ENCODE data around the gene RBMS1.

Gene RBMS1

GRCh38 chr2:160471950-160472349 lies 21.7 kb downstream of the RBMS1 start:
- H3K4me3 Mint-ChIP-seq = peak overlapping the region; percentile 14
- H3K36me3 Mint-ChIP-seq = peaks cover 16% of the 10 kb centered on the region
- no peaks in the 10 kb centered on the region for H3K27me3 Mint-ChIP-seq
- H3K9me3 Mint-ChIP-seq = no peaks in the 10 kb centered on the region
- peak overlapping the region; percentile 74 for H3K27ac Mint-ChIP-seq
- CTCF ChIA-PET = interaction anchor here (0.7 kb wide), 1 partner anchor 43 kb away, joined by 3 read pairs; no protein-coding TSS in a partner anchor
- no peak for DNase-seq
- peaks cover 72% of the 10 kb centered on the region for H3K4me1 Mint-ChIP-seq

DNA sequence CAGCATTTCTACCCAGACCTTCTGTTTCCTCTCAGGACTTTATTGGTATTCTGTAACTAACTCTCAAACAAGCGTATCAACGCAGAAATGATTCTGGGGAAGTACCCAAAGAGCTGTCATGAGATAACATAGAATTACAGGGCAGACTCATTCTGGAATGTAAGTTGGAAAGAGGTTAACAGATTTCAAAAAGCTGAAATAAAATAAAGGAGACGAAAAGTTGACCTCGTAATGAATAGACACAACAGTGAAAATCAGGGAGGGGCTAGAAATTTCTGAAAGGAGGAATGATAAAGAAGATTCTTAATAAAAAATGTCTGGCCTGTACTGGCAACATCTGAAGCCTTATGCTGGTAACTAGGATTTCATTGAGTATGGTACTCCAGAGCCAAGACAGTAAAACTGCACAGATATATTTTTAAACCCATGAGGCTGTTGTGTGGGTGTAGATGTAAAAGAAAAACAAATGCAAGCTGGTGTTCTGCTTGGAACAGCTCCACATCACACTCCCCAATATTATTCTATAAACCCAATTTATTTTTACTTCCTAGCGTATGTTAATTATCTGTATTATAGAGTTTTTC lies 23.9 kb downstream of the RBMS1 start:
- Mint-ChIP-seq H3K4me1 (peaks cover 74% of the 10 kb centered on the region), H3K27me3 (no peaks in the 10 kb centered on the region), H3K4me3 (no peak overlapping the region), H3K27ac (no peak overlapping the region), H3K36me3 (peaks cover 11% of the 10 kb centered on the region), H3K9me3 (no peaks in the 10 kb centered on the region)
- CTCF ChIA-PET = no interaction called here
- no peak for DNase-seq

DNA sequence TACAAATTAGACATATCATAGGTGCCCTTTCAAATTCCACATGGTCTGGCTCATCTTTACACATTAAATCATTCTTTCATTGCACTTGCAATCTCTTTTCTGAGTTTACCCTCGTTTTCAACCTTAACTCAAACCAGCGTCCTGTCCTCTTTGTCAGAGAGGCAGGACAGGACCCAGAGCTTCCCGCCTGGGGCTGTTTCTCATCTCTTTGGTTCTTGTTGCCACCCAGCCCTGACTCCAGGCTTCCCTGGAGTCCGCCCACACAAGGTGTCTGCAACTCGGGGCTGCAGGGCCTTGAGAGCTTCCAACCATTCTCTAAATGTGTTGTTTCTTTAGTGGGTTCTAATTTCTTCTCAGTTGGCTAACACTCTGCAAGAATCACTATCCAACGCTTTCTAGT lies 24.4 kb downstream of the RBMS1 start:
- DNase-seq = no peak
- CTCF ChIA-PET = no interaction called here
- Mint-ChIP-seq H3K9me3 (no peaks in the 10 kb centered on the region), H3K36me3 (peaks cover 9% of the 10 kb centered on the region), H3K4me3 (no peak overlapping the region), H3K27ac (no peak overlapping the region), H3K4me1 (peaks cover 69% of the 10 kb centered on the region), H3K27me3 (no peaks in the 10 kb centered on the region)

DNA sequence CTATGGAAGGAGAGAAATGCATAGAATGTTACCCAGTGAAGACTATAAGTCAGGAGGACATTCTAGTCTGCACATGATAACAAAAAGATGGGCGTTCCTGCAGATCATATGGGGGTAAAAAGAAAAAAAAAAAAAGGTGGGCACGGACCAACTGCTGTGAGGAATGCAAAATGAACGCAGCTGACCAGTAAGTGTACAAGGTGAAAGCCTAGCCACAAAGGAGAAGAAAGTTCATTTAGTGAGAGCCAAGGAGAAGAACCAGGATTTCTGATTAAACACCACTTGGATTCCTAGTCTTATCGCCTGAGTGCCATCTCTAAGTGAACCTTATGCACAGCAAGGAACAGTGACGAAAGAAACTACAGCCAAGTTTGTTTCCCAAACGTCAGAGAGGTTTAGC lies 26.5 kb downstream of the RBMS1 start:
- Mint-ChIP-seq H3K27me3 (no peaks in the 10 kb centered on the region), H3K4me1 (peaks cover 65% of the 10 kb centered on the region), H3K9me3 (no peaks in the 10 kb centered on the region), H3K27ac (no peak overlapping the region), H3K36me3 (peaks cover 9% of the 10 kb centered on the region), H3K4me3 (no peak overlapping the region)
- no peak for DNase-seq
- CTCF ChIA-PET = no interaction called here

DNA sequence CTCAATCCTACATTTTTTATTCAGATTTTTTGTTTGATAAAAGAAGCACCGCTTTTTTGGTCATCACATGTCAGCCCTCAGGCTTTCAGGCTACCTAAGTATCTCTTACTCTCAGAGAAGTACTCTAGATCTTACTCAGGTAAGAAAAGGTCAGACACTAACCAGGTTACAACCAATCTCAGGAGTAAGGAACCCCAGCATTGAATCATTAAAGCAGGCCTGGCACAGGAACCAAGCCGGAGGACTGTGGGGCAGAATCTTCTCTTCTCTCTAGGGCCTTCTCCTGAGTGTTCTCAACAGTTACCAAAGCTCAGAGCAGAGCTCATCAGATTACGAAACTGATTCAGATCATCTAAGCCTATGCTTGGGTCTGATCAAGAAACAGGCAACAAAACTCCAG lies 28.2 kb downstream of the RBMS1 start:
- Mint-ChIP-seq H3K9me3 (no peaks in the 10 kb centered on the region), H3K36me3 (peaks cover 14% of the 10 kb centered on the region), H3K4me3 (no peak overlapping the region), H3K27me3 (no peaks in the 10 kb centered on the region), H3K27ac (no peak overlapping the region), H3K4me1 (peaks cover 50% of the 10 kb centered on the region)
- CTCF ChIA-PET = interaction anchor here (1.0 kb wide), 1 partner anchor 36 kb away, joined by 4 read pairs; no protein-coding TSS in a partner anchor
- no peak for DNase-seq

DNA sequence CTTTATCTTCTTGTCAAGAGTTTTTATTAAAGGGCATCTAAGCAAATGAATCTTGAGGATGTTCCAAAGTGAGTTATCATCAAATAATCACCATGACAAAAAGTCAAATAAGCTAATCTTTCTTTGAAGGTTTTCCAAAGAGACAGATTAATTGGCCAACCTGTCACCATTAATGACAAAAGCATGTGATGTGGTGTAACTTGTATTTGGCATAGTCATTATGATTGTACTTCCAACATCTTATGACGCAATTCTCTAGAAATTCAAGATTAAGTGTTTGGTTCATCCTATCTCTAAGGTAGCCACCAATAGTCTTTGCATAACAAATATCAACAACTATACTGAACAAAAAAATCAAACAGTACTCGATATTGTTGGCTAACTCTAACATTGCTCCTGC lies 28.6 kb downstream of the RBMS1 start:
- Mint-ChIP-seq H3K9me3 (no peaks in the 10 kb centered on the region), H3K4me3 (no peak overlapping the region), H3K4me1 (peaks cover 53% of the 10 kb centered on the region), H3K36me3 (peaks cover 14% of the 10 kb centered on the region), H3K27ac (no peak overlapping the region), H3K27me3 (no peaks in the 10 kb centered on the region)
- CTCF ChIA-PET = no interaction called here
- DNase-seq = no peak

- Mint-ChIP-seq H3K36me3 (peaks cover 17% of the 10 kb centered on the region), H3K27ac (no peak overlapping the region), H3K4me3 (no peak overlapping the region), H3K9me3 (no peaks in the 10 kb centered on the region), H3K27me3 (no peaks in the 10 kb centered on the region), H3K4me1 (peaks cover 48% of the 10 kb centered on the region)
- CTCF ChIA-PET = no interaction called here
- DNase-seq = no peak
Measured at GRCh38 chr2:160464017-160464416, 29.6 kb downstream of the RBMS1 start.

DNA sequence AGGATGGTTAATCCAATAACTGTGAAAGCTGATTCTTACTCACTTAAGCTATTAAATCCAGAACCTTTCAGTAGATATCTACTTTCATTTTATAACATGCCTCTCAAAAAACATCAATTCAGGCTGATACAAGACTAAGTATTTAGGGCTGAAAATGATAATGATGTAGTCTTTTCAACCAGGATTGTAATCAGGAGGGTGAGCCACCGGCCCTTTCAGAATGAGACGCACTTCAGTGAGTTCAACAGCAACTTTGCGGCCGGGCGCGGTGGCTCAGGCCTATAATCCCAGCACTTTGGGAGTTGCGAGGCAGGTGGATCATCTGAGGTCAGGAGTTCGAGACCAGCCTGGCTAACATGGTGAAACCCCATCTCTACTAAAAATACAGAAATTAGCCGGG lies 30.4 kb downstream of the RBMS1 start:
- no peak overlapping the region for H3K27ac Mint-ChIP-seq
- no peak overlapping the region for H3K4me3 Mint-ChIP-seq
- CTCF ChIA-PET = no interaction called here
- H3K4me1 Mint-ChIP-seq = peaks cover 54% of the 10 kb centered on the region
- H3K27me3 Mint-ChIP-seq = no peaks in the 10 kb centered on the region
- no peaks in the 10 kb centered on the region for H3K9me3 Mint-ChIP-seq
- peaks cover 21% of the 10 kb centered on the region for H3K36me3 Mint-ChIP-seq
- no peak for DNase-seq

DNA sequence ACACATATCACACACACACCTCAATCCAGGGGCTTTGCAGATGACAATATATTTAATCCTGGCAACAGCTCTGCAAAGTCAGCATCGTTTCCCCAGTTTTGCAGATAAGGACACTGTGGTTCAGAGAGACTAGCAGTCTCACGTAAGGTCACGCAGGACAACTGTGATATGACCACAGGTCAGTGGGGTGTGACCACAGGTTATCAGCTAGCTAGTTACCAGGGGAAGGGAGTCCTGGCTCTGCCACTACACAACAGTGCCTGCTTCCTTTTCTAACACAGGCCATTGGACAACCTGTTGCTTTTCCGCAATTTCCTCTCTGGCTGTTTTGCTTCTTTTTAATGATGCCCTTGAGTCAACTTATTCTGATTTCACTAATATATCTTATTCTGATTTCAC lies 33.3 kb downstream of the RBMS1 start:
- no peaks in the 10 kb centered on the region for H3K9me3 Mint-ChIP-seq
- peaks cover 19% of the 10 kb centered on the region for H3K36me3 Mint-ChIP-seq
- no peak for DNase-seq
- no peak overlapping the region for H3K4me3 Mint-ChIP-seq
- peaks cover 42% of the 10 kb centered on the region for H3K4me1 Mint-ChIP-seq
- H3K27ac Mint-ChIP-seq = no peak overlapping the region
- H3K27me3 Mint-ChIP-seq = no peaks in the 10 kb centered on the region
- CTCF ChIA-PET = no interaction called here

DNA sequence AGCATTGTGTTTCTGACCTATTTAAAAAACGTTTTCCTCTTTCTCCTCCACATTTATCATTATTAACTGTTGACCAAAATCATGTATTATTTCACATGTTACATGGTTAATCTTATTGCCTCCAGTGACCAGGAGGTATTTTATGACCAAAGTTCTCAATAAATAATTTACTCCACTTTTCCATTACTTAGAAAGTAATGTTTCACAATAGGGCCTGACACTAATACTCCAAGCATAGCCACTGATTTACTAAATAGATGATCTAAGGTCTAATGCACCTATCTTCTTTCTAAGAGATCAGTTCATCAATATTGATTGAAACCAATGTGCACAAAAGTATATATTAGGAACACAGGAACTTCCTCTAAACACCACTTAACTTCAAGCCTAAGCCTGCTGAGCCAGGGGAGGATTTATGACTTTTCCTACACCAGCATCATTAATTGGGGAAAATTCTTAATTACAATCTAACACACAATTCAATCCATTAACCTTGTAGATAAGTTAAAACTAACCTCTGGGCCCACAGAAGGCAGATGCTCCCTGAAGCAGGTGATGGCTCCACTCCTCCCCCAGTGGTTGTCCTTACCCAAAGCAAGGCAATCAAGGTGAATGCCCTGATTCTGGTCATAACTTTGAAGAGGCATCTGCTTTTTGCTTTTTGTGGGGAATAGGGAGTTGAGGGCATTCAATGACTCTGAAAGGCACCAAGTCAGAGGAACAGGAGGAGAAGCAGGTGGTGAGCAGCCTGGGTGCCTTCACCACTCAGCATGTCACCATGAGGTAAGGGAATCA lies 33.9 kb downstream of the RBMS1 start:
- Mint-ChIP-seq H3K27me3 (no peaks in the 10 kb centered on the region), H3K27ac (no peak overlapping the region), H3K4me1 (peaks cover 39% of the 10 kb centered on the region), H3K4me3 (no peak overlapping the region), H3K9me3 (no peaks in the 10 kb centered on the region), H3K36me3 (peaks cover 22% of the 10 kb centered on the region)
- CTCF ChIA-PET = no interaction called here
- DNase-seq = no peak

DNA sequence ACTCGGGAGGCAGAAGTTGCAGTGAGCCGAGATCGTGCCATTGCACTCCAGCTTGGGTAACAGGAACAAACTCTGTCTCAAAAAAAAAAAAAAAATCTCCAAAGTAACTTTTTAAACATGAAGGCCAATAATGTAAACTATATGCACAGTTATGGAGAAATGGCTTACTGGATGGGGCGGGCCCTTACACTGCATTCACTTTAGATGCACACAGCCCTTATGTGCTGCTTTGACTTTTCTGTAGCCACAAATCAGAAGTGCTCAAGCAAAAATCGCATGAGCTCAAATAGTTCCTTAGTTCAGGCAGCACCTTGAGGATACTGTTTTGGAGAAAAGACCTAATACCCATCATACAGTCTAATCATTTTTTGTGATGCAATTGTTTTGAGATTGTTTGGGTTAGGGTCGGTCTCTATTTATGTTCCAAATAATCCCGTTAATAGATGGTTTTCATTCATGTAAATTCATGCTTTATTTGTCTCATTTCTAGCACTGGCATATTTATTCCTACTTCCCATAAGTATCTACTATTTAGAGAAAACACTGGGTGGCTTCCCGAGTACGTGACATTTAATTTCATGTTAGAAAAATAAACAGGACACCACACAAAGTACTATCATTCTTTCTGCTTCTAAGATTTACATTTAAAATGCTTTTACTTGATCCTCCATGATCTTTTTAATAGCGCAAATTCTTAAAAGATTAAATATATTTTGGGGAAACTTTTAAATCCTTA lies 34.7 kb downstream of the RBMS1 start:
- H3K9me3 Mint-ChIP-seq = no peaks in the 10 kb centered on the region
- CTCF ChIA-PET = no interaction called here
- no peak for DNase-seq
- no peak overlapping the region for H3K4me3 Mint-ChIP-seq
- peaks cover 22% of the 10 kb centered on the region for H3K36me3 Mint-ChIP-seq
- H3K27me3 Mint-ChIP-seq = no peaks in the 10 kb centered on the region
- H3K4me1 Mint-ChIP-seq = peaks cover 37% of the 10 kb centered on the region
- no peak overlapping the region for H3K27ac Mint-ChIP-seq

DNA sequence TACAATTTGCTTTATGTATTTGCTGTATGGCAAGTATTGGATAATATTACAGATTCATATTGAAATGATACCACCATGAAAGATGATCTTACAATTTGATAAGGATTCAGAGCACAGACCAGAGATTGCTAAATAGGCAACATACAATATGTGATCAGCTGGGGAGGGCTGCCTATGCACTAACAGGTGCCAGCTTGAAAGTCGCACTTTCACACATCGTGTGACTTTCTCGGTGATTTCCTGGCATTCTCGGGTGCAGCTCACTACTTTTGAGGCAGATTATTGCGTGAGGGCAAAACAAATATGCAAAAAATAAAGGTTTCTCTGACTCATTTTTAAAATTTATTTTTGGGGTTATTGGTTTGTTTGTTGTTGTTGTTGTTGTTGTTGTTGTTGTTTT lies 36.0 kb downstream of the RBMS1 start:
- DNase-seq = no peak
- H3K36me3 Mint-ChIP-seq = peaks cover 22% of the 10 kb centered on the region
- H3K27ac Mint-ChIP-seq = no peak overlapping the region
- H3K27me3 Mint-ChIP-seq = no peaks in the 10 kb centered on the region
- H3K4me3 Mint-ChIP-seq = no peak overlapping the region
- peaks cover 28% of the 10 kb centered on the region for H3K4me1 Mint-ChIP-seq
- CTCF ChIA-PET = interaction anchor here (1.2 kb wide), 1 partner anchor 125 kb away, joined by 3 read pairs; no protein-coding TSS in a partner anchor
- no peaks in the 10 kb centered on the region for H3K9me3 Mint-ChIP-seq

- DNase-seq = no peak
- Mint-ChIP-seq H3K27me3 (no peaks in the 10 kb centered on the region), H3K27ac (no peak overlapping the region), H3K9me3 (peaks cover 2% of the 10 kb centered on the region), H3K4me3 (no peak overlapping the region), H3K4me1 (peaks cover 19% of the 10 kb centered on the region), H3K36me3 (peaks cover 19% of the 10 kb centered on the region)
- CTCF ChIA-PET = no interaction called here
Measured at GRCh38 chr2:160454070-160454797, 39.4 kb downstream of the RBMS1 start.

DNA sequence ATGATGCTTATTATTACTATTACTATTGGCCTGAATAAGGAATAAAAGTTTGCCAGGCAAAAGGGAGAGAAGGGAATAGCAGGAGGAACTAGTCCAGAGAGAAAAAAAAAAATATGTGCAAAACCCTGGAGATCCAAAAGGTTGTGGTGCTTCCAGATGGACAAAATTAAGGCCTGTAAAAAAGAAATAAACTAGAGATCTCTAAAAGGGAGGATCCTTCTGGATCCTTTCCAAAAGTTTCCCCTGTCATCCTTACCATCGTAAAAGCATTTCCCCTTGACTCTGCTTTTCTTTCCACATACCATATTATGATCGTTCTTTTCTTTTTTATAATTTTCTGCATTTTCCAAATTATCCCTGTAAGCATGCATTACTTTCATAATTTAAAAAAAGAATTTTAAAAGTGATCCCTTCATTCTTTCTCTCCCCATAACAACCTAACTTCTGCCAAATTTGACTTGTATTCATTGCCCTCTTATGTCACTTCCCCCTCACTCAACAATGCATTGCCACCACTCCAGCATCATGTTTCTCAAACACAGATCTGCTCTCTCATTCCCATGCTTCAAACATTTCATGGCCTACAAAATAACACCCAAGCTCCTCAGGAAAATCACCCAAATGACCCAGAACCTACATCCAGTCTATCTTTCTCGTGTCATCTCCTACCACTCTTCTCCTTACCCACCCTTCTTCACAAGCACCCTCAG lies 40.3 kb downstream of the RBMS1 start:
- Mint-ChIP-seq H3K9me3 (peaks cover 2% of the 10 kb centered on the region), H3K36me3 (peaks cover 14% of the 10 kb centered on the region), H3K27me3 (no peaks in the 10 kb centered on the region), H3K4me1 (peaks cover 14% of the 10 kb centered on the region), H3K4me3 (no peak overlapping the region), H3K27ac (no peak overlapping the region)
- DNase-seq = no peak
- CTCF ChIA-PET = interaction anchor here (0.6 kb wide), 1 partner anchor 275 kb away, joined by 3 read pairs; no protein-coding TSS in a partner anchor

Data from activated naive CD4-positive, alpha-beta T cell treated with anti-CD3 and anti-CD28 coated beads, Interleukin-2, amount 10 ng/mL, durations not matched to agents 7 days and 5 days (primary cell).